ENCODE results near the gene STMND1. TPM values are rescaled to one million over a fixed set of nuclear protein-coding genes. Genes with fewer than 3 reads are reported as not detected.

Gene STMND1
- total RNA-seq, 1 experiment from 2014 or later: not detected

DNA sequence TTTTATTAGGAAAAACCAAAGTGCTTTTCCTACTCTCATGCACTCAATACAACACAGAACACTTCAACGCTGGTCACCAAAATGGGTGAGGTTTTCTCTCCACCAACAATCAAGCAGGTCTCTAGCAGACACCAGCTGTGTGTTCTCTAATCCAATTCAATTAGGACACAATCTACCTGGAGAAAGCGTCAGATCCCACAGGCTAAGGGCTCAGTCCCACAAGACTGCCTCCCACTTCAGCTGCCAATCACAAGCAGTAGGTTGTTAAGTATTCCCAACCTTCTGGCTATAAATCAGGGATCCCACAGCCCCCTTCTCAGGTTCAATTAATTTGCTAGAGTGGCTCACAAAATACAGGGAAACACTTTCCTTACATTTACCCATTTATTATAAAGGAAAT lies 47.7 kb downstream of the STMND1 start:
- TF ChIP-seq, protein P1, sequence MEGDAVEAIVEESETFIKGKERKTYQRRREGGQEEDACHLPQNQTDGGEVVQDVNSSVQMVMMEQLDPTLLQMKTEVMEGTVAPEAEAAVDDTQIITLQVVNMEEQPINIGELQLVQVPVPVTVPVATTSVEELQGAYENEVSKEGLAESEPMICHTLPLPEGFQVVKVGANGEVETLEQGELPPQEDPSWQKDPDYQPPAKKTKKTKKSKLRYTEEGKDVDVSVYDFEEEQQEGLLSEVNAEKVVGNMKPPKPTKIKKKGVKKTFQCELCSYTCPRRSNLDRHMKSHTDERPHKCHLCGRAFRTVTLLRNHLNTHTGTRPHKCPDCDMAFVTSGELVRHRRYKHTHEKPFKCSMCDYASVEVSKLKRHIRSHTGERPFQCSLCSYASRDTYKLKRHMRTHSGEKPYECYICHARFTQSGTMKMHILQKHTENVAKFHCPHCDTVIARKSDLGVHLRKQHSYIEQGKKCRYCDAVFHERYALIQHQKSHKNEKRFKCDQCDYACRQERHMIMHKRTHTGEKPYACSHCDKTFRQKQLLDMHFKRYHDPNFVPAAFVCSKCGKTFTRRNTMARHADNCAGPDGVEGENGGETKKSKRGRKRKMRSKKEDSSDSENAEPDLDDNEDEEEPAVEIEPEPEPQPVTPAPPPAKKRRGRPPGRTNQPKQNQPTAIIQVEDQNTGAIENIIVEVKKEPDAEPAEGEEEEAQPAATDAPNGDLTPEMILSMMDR (conservative IDR thresholded peaks at IDR 0.05): no peak
- Histone ChIP-seq H3K4me1 (ENCODE audit: insufficient read depth, low read length) (no peaks in the 10 kb centered on the region), H2BK12ac (ENCODE audit: insufficient read length, low read depth, low read length) (no peak overlapping the region), H3K4me2 (ENCODE audit: insufficient read depth, insufficient read length, low read length) (no peak overlapping the region), H3K9me3 (ENCODE audit: control insufficient read depth, low read depth, low read length) (no peaks in the 10 kb centered on the region), H3K4ac (ENCODE audit: low read depth, low read length) (no peak overlapping the region), H3K56ac (ENCODE audit: insufficient read length, low read depth, low read length) (no peak overlapping the region), H3K14ac (ENCODE audit: insufficient read depth, low read length) (no peak overlapping the region), H3K27me3 (ENCODE audit: insufficient read depth, low read length) (no peaks in the 10 kb centered on the region), H2BK5ac (ENCODE audit: insufficient read length, low read length) (no peak overlapping the region), H3K23ac (ENCODE audit: insufficient read length, low read depth, low read length) (no peak overlapping the region), H3T11ph (ENCODE audit: low read length) (no peak overlapping the region), H3K79me1 (ENCODE audit: insufficient read depth, low read depth, low read length, poor library complexity, severe bottlenecking) (no peaks in the 10 kb centered on the region), H2AFZ (ENCODE audit: low read length) (no peak overlapping the region), H4K20me1 (ENCODE audit: control insufficient read depth, insufficient read depth, insufficient read length) (no peaks in the 10 kb centered on the region), H3K27ac (ENCODE audit: insufficient read length, low read depth, low read length) (no peak overlapping the region), H2BK120ac (ENCODE audit: low read depth, low read length, poor library complexity, severe bottlenecking) (no peak overlapping the region), H2BK20ac (ENCODE audit: low read depth, low read length, poor library complexity, severe bottlenecking) (no peak overlapping the region), H2BK15ac (ENCODE audit: low read depth, low read length) (no peak overlapping the region), H4K8ac (replicated peaks; ENCODE audit: insufficient read length, low read depth, low read length) (no peak overlapping the region), H4K91ac (ENCODE audit: insufficient read length, low read depth, low read length) (no peak overlapping the region), H3K18ac (ENCODE audit: insufficient read length, low read depth, low read length) (no peak overlapping the region), H3K23me2 (ENCODE audit: insufficient read length, low read depth, low read length, poor library complexity, severe bottlenecking) (no peaks in the 10 kb centered on the region), H3K9ac (ENCODE audit: extremely low read depth, insufficient read length, low read length) (no peak overlapping the region), H4K5ac (ENCODE audit: insufficient read length, low read depth, low read length) (no peak overlapping the region), H2AK5ac (ENCODE audit: insufficient read length, low read length) (no peak overlapping the region), H3K79me2 (ENCODE audit: insufficient read depth, low read length) (no peaks in the 10 kb centered on the region)
- H3K9me3 Mint-ChIP-seq: peaks cover 6 to 10% of the 10 kb centered on the region in 2 experiments
- H3K36me3 Mint-ChIP-seq (ENCODE audit: insufficient read depth in 1 of 3, low read depth in 3 of 3): peaks cover 0 to 3% (median 2%) of the 10 kb centered on the region in 3 experiments; a peak in 1 of 7 replicates
- DNase-seq: no peak
- no CpG with 5 or more reads among the region's 2 CpGs for WGBS (ENCODE audit: extremely low coverage, insufficient read length, low lambda C conversion rate)
- H3K27me3 Mint-ChIP-seq (ENCODE audit: low read depth): peaks cover 9% of the 10 kb centered on the region
- H3K4me1 Mint-ChIP-seq: no peaks in the 10 kb centered on the region; a peak in 1 of 4 replicates
- no peak overlapping the region for H3K4me3 Mint-ChIP-seq
- H3K27ac Mint-ChIP-seq: no peak overlapping the region
